CD14-positive monocyte (primary cell): ENCODE data around the gene PLET1. TPM values are rescaled to one million over a fixed set of nuclear protein-coding genes. Genes with fewer than 3 reads are reported as not detected.

Experiments used
- DNase-seq, 3 donors: peaks; one replicate each; pipeline ENCODE4 v3.0.0-alpha.2; 2011 to 2022
- H2AFZ ChIP-seq: 2 replicates; pipeline ENCODE4 v1.6.0; 2012; ENCODE audit warnings: mild to moderate bottlenecking, low read depth, low read length, inconsistent platforms; ENCODE audit not compliant: insufficient read depth, poor library complexity, severe bottlenecking
- H3K27ac ChIP-seq, 2 donors: 1 replicate in 1 of 2; 2 replicates in 1 of 2; pipeline ENCODE4 v1.5.1; 2012 to 2013; ENCODE audit warnings: low read length in 2 of 2, control low read depth in 1 of 2, inconsistent platforms in 1 of 2, low read depth in 1 of 2, mild to moderate bottlenecking in 1 of 2
- H3K27me3 ChIP-seq, 2 donors: one replicate each; pipeline versions ENCODE4 v1.6.0 to v1.6.1; 2011 to 2013; ENCODE audit warnings: low read length in 2 of 2; ENCODE audit not compliant: control insufficient read depth in 2 of 2, insufficient read depth in 2 of 2
- H3K36me3 ChIP-seq, 2 donors: replicated peaks in 1 of 2; 1 replicate in 1 of 2; 2 replicates in 1 of 2; pipeline versions ENCODE4 v1.5.1 to v1.6.1; 2012 to 2013; ENCODE audit warnings: low read length in 2 of 2, control low read depth in 1 of 2, inconsistent platforms in 1 of 2, mild to moderate bottlenecking in 1 of 2; ENCODE audit not compliant: insufficient read depth in 2 of 2, control insufficient read depth in 1 of 2
- H3K4me1 ChIP-seq, 2 donors: 1 replicate in 1 of 2; 2 replicates in 1 of 2; pipeline versions ENCODE4 v1.5.1 to v1.6.1; 2012 to 2013; ENCODE audit warnings: low read length in 2 of 2, control low read depth in 1 of 2, inconsistent platforms in 1 of 2, mild to moderate bottlenecking in 1 of 2, moderate library complexity in 1 of 2; ENCODE audit not compliant: insufficient read depth in 2 of 2, control insufficient read depth in 1 of 2
- H3K4me2 ChIP-seq: replicated peaks from 2 replicates; pipeline ENCODE3; 2012; ENCODE audit warnings: low read length, moderate library complexity, mild to moderate bottlenecking; ENCODE audit not compliant: poor library complexity, severe bottlenecking; ENCODE audit errors: extremely low read depth
- H3K4me3 ChIP-seq, 3 experiments: fragments of 200-600 bp in 1 of 3; sonication (generic) in 1 of 3; replicated peaks in 1 of 3; 1 replicate in 2 of 3; 2 replicates in 1 of 3; pipeline ENCODE4 v1.5.1; 2011 to 2013; ENCODE audit warnings: low read length in 3 of 3, mild to moderate bottlenecking in 3 of 3, control low read depth in 2 of 3, low read depth in 2 of 3, inconsistent platforms in 1 of 3, moderate library complexity in 1 of 3
- H3K79me2 ChIP-seq: 2 replicates; pipeline ENCODE4 v1.6.0; 2012; ENCODE audit warnings: mild to moderate bottlenecking, control low read depth, inconsistent platforms, low read length, moderate library complexity; ENCODE audit not compliant: insufficient read depth
- H3K9ac ChIP-seq: 2 replicates; pipeline ENCODE4 v1.6.0; 2017; ENCODE audit warnings: low read length, mild to moderate bottlenecking; ENCODE audit not compliant: insufficient read depth, poor library complexity, severe bottlenecking
- H3K9me3 ChIP-seq, 2 donors: replicated peaks in 1 of 2; 1 replicate in 1 of 2; 2 replicates in 1 of 2; pipeline versions ENCODE4 v1.5.1 to v1.6.1; 2012 to 2013; ENCODE audit warnings: low read length in 2 of 2, control low read depth in 1 of 2; ENCODE audit not compliant: control insufficient read depth in 1 of 2, insufficient read depth in 1 of 2
- H4K20me1 ChIP-seq: 2 replicates; pipeline ENCODE4 v1.6.0; 2012; ENCODE audit warnings: mild to moderate bottlenecking, low read length, control low read depth, moderate library complexity; ENCODE audit not compliant: insufficient read depth
- H3K27ac Mint-ChIP-seq, 7 donors: one replicate each; pipeline ENCODE4 v1.8.0; 2020; ENCODE audit warnings: mild to moderate bottlenecking in 7 of 7, mixed read lengths in 7 of 7, moderate library complexity in 6 of 7, inconsistent platforms in 2 of 7
- H3K27me3 Mint-ChIP-seq, 3 donors: one replicate each; pipeline ENCODE4 v1.8.0; 2021 to 2022; ENCODE audit warnings: low read depth in 3 of 3, mild to moderate bottlenecking in 3 of 3, mixed read lengths in 3 of 3, moderate library complexity in 3 of 3, inconsistent platforms in 1 of 3
- H3K36me3 Mint-ChIP-seq, 2 donors: one replicate each; pipeline ENCODE4 v1.8.0; 2020; ENCODE audit warnings: mixed read lengths in 2 of 2, inconsistent platforms in 1 of 2, mild to moderate bottlenecking in 1 of 2
- H3K4me1 Mint-ChIP-seq: one replicate; pipeline ENCODE4 v1.8.0; 2020; ENCODE audit warnings: mild to moderate bottlenecking, mixed read lengths
- H3K4me3 Mint-ChIP-seq, 2 donors: one replicate each; pipeline ENCODE4 v1.8.0; 2020; ENCODE audit warnings: mild to moderate bottlenecking in 2 of 2, mixed read lengths in 2 of 2, moderate library complexity in 1 of 2
- H3K9me3 Mint-ChIP-seq, 7 donors: one replicate each; pipeline ENCODE4 v1.8.0; 2020 to 2022; ENCODE audit warnings: mixed read lengths in 7 of 7, mild to moderate bottlenecking in 6 of 7, moderate library complexity in 6 of 7, inconsistent platforms in 2 of 7
- CTCF ChIP-seq: fragments of 200-600 bp; IDR thresholded peaks from one replicate; pipeline ENCODE4 v1.8.0; 2022; ENCODE audit warnings: antibody characterized with exemption, mild to moderate bottlenecking
- WGBS: methylation state at CpG from one replicate; pipeline ENCODE4 v1.1.5; 2013; ENCODE audit warnings: missing lambda C conversion rate; ENCODE audit not compliant: insufficient coverage; 5-methylcytosine and 5-hydroxymethylcytosine counted together
- intact Hi-C, 2 donors: fragments of 100-400 bp; cut with micrococcal nuclease; formaldehyde crosslinking; loops; one replicate each; pipeline versions ENCODE4 v1.15.0 to v1.15.1; 2023
- polyA plus RNA-seq, 3 donors: library from polyadenylated mRNA; depleted of rRNA in 1 of 3; unstranded in 2 of 3; stranded (reverse) in 1 of 3; fragments of 300-500 nt in 2 of 3; fragments of >200 nt in 1 of 3; fragmentation: Illumina TruSeq in 2 of 3; gene quantifications; 1 replicate in 2 of 3; 2 replicates in 1 of 3; pipeline ENCODE4 v1.2.3, GENCODE V29; 2012 to 2021

PLET1 gene
- polyA plus RNA-seq, 3 donors: not detected

GRCh38 chr11:112277029-112277428 is 16.4 kb upstream of the PLET1 start:
- H3K36me3 ChIP-seq: no peaks in the 10 kb centered on the region
- no peak overlapping the region for H3K4me3 ChIP-seq
- H3K27me3 ChIP-seq: no peaks in the 10 kb centered on the region
- H3K9me3 ChIP-seq: no peaks in the 10 kb centered on the region
- no peaks in the 10 kb centered on the region for H4K20me1 ChIP-seq
- peaks cover 18% of the 10 kb centered on the region for H3K4me1 Mint-ChIP-seq
- peaks cover 0 to 4% (median 0%) of the 10 kb centered on the region in 7 donors for H3K9me3 Mint-ChIP-seq
- no peak overlapping the region for H3K27ac Mint-ChIP-seq
- intact Hi-C loops: no loop called here
- no peak overlapping the region for H3K27ac ChIP-seq
- no peak for TF ChIP-seq CTCF
- H3K4me2 ChIP-seq: no peak overlapping the region
- no peak overlapping the region for H3K4me3 Mint-ChIP-seq
- peaks cover 0 to 3% of the 10 kb centered on the region in 2 donors for H3K36me3 Mint-ChIP-seq
- peaks cover 8 to 10% of the 10 kb centered on the region in 2 donors for H3K4me1 ChIP-seq
- no peak overlapping the region for H2AFZ ChIP-seq
- no peaks in the 10 kb centered on the region for H3K79me2 ChIP-seq
- H3K9ac ChIP-seq: no peak overlapping the region
- WGBS: 0% methylated on average over 1 of the region's 1 CpG
- DNase-seq: no peak
- H3K27me3 Mint-ChIP-seq: peaks cover 3 to 4% (median 4%) of the 10 kb centered on the region in 3 donors

- Mint-ChIP-seq H3K9me3 (peaks cover 0 to 2% (median 0%) of the 10 kb centered on the region in 7 donors), H3K27ac (no peak overlapping the region), H3K4me3 (no peak overlapping the region), H3K4me1 (no peaks in the 10 kb centered on the region), H3K27me3 (peaks cover 2 to 4% (median 3%) of the 10 kb centered on the region in 3 donors), H3K36me3 (peaks cover 0 to 3% of the 10 kb centered on the region in 2 donors)
- Histone ChIP-seq H3K79me2 (no peaks in the 10 kb centered on the region), H3K4me2 (no peak overlapping the region), H4K20me1 (no peaks in the 10 kb centered on the region), H2AFZ (no peak overlapping the region), H3K9me3 (no peaks in the 10 kb centered on the region), H3K4me3 (no peak overlapping the region), H3K9ac (no peak overlapping the region), H3K4me1 (no peaks in the 10 kb centered on the region), H3K27me3 (no peaks in the 10 kb centered on the region), H3K27ac (no peak overlapping the region), H3K36me3 (no peaks in the 10 kb centered on the region)
- no peak for DNase-seq
- no peak for TF ChIP-seq CTCF
- 98% methylated on average over 4 of the region's 7 CpGs for WGBS
- intact Hi-C loops: no loop called here
These were observed 13.5 kb upstream of the PLET1 start for GRCh38 chr11:112274007-112274783.
